Fibroblast of lung (primary cell): ENCODE data around the gene CCDC148. TPM values are rescaled to one million over a fixed set of nuclear protein-coding genes. Genes with fewer than 3 reads are reported as not detected.

Experiments
- DNase-seq, 2 donors: peaks; one replicate each; pipeline versions ENCODE4 v3.0.0 to v3.0.0-alpha.2; 2010; ENCODE audit warnings: low read depth in 2 of 2
- H2AFZ ChIP-seq: 2 replicates; pipeline ENCODE4 v1.5.1; 2012; ENCODE audit warnings: low read length, control low read depth, inconsistent platforms
- H3K27ac ChIP-seq: 2 replicates; pipeline ENCODE4 v1.5.1; 2011; ENCODE audit warnings: low read length, control low read depth; ENCODE audit not compliant: insufficient read depth
- H3K27me3 ChIP-seq: 2 replicates; pipeline ENCODE4 v1.5.1; 2011; ENCODE audit warnings: mild to moderate bottlenecking, low read length; ENCODE audit not compliant: control insufficient read depth, insufficient read depth
- H3K36me3 ChIP-seq: 2 replicates; pipeline ENCODE4 v1.5.1; 2011; ENCODE audit warnings: low read length; ENCODE audit not compliant: control insufficient read depth, insufficient read depth
- H3K4me1 ChIP-seq: 2 replicates; pipeline ENCODE4 v1.5.1; 2011; ENCODE audit warnings: low read length; ENCODE audit not compliant: control insufficient read depth, insufficient read depth; ENCODE audit errors: extremely low read depth
- H3K4me2 ChIP-seq: 2 replicates; pipeline ENCODE4 v1.5.1; 2011; ENCODE audit warnings: low read length, control low read depth; ENCODE audit not compliant: insufficient read depth; ENCODE audit errors: extremely low read depth
- H3K4me3 ChIP-seq, 4 experiments: fragments of 200-600 bp in 1 of 4; sonication (generic) in 1 of 4; replicated peaks in 1 of 4; 2 replicates each; pipeline ENCODE4 v1.5.1; 2011 to 2016; ENCODE audit warnings: low read length in 4 of 4, low read depth in 3 of 4, mild to moderate bottlenecking in 3 of 4, control low read depth in 2 of 4, inconsistent platforms in 1 of 4, mixed read lengths in 1 of 4; ENCODE audit not compliant: insufficient read depth in 1 of 4; ENCODE audit errors: control extremely low read depth in 1 of 4
- H3K79me2 ChIP-seq: 2 replicates; pipeline ENCODE4 v1.5.1; 2012; ENCODE audit warnings: mild to moderate bottlenecking, low read length, inconsistent platforms; ENCODE audit not compliant: control insufficient read depth, insufficient read depth
- H3K9ac ChIP-seq: 2 replicates; pipeline ENCODE4 v1.5.1; 2011; ENCODE audit warnings: mild to moderate bottlenecking, low read length, control low read depth; ENCODE audit not compliant: insufficient read depth
- H3K9me3 ChIP-seq: 2 replicates; pipeline ENCODE4 v1.5.1; 2012; ENCODE audit warnings: low read depth, low read length; ENCODE audit not compliant: control insufficient read depth, insufficient read depth
- H4K20me1 ChIP-seq: 2 replicates; pipeline ENCODE4 v1.5.1; 2011; ENCODE audit warnings: low read length; ENCODE audit not compliant: control insufficient read depth, insufficient read depth; ENCODE audit errors: extremely low read depth
- EZH2 ChIP-seq: IDR thresholded peaks from 2 replicates; pipeline ENCODE4 v1.5.1; 2012; ENCODE audit warnings: low read length, control low read depth, mild to moderate bottlenecking; ENCODE audit errors: missing control alignments
- polyA plus RNA-seq, 2 donors: library from polyadenylated mRNA; depleted of rRNA in 1 of 2; stranded (reverse) in 1 of 2; unstranded in 1 of 2; fragments of >200 nt; gene quantifications; 2 replicates each; pipeline ENCODE4 v1.2.1, GENCODE V29; 2011 to 2012; ENCODE audit warnings: missing spikeins in 1 of 2
- total RNA-seq: library from RNA; depleted of rRNA; stranded (reverse); fragments of >200 nt; gene quantifications from 2 replicates; pipeline ENCODE4 v1.2.1, GENCODE V29; 2014
- TF ChIP-seq, protein P1 (sequence below), 2 donors: IDR thresholded peaks in 1 of 2; conservative IDR thresholded peaks in 1 of 2; 1 replicate in 1 of 2; 2 replicates in 1 of 2; pipeline ENCODE4 v1.5.1; 2011 to 2012; ENCODE audit warnings: low read length in 2 of 2, control low read depth in 1 of 2, inconsistent platforms in 1 of 2, low read depth in 1 of 2, mild to moderate bottlenecking in 1 of 2

The CCDC148 gene
- total and polyA plus RNA-seq, 2 donors (not counting 1 experiment from before 2014, with no cell fraction given), result 1.2 TPM

DNA sequence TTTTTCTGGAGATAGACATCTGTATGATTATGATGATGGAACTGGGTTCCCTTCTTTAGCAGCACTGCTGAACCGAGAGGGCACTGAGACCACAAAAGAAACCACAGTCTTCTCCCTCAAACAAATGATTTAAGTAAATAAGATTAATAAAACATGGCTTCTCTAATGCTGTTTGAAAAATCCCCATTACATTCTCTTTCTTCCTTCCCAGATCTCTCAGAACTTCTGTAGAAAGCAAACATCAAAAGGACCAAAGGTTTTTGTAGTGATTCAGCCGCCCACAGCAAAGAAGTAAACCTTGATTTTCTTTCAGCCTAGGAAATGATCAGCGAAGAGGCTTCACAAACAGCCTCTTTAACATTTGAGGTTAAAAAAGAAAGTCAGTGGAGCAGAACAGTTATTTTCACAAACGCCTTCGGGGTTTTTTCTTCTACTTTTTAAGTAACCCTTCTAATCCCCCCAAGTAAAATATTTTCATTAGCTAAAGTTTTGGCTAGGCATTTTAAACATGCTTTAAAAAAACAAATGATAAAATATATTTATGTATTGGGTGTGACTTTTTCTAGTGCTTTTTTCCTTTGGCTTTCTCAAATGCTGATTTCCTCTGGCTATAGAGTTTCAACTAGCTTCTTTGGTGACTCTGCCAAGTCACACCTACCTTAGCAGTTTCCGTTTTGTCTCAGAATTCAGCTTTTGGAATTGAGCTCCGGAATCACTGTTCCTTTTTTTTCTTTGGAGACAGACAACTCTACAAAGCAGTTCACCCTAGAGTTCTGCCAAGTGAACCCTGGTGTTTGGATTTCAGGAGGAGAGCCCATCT lies 265.3 kb downstream of the CCDC148 start:
- peak in 1 of 2 donors; percentile 58 for DNase-seq
- Histone ChIP-seq H3K9me3 (no peaks in the 10 kb centered on the region), H3K4me1 (no peaks in the 10 kb centered on the region), H3K27ac (no peak overlapping the region), H3K4me3 (peak overlapping the region in 3 of 4 experiments; percentile 5 to 38 (median 33)), H3K27me3 (no peaks in the 10 kb centered on the region), H2AFZ (no peak overlapping the region), H3K79me2 (no peaks in the 10 kb centered on the region), H3K36me3 (no peaks in the 10 kb centered on the region), H3K9ac (no peak overlapping the region), H3K4me2 (peak overlapping the region; percentile 40), H4K20me1 (no peaks in the 10 kb centered on the region)
- TF ChIP-seq, protein P1, sequence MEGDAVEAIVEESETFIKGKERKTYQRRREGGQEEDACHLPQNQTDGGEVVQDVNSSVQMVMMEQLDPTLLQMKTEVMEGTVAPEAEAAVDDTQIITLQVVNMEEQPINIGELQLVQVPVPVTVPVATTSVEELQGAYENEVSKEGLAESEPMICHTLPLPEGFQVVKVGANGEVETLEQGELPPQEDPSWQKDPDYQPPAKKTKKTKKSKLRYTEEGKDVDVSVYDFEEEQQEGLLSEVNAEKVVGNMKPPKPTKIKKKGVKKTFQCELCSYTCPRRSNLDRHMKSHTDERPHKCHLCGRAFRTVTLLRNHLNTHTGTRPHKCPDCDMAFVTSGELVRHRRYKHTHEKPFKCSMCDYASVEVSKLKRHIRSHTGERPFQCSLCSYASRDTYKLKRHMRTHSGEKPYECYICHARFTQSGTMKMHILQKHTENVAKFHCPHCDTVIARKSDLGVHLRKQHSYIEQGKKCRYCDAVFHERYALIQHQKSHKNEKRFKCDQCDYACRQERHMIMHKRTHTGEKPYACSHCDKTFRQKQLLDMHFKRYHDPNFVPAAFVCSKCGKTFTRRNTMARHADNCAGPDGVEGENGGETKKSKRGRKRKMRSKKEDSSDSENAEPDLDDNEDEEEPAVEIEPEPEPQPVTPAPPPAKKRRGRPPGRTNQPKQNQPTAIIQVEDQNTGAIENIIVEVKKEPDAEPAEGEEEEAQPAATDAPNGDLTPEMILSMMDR (conservative IDR thresholded peaks at IDR 0.05 in 1 of 2, IDR thresholded peaks at IDR 0.05 in 1 of 2; ENCODE audit: low read depth in 1 of 2, low read length in 2 of 2), result no peak

- no peaks in the 10 kb centered on the region for H3K36me3 ChIP-seq
- no peaks in the 10 kb centered on the region for H3K9me3 ChIP-seq
- no peak overlapping the region for H2AFZ ChIP-seq
- H3K27me3 ChIP-seq, result peaks cover 2% of the 10 kb centered on the region
- H3K27ac ChIP-seq, result no peak overlapping the region
- no peaks in the 10 kb centered on the region for H3K4me1 ChIP-seq
- H3K79me2 ChIP-seq, result no peaks in the 10 kb centered on the region
- no peak for DNase-seq
- H4K20me1 ChIP-seq, result no peaks in the 10 kb centered on the region
- H3K9ac ChIP-seq, result no peak overlapping the region
- H3K4me2 ChIP-seq, result no peak overlapping the region
- H3K4me3 ChIP-seq, result no peak overlapping the region
- TF ChIP-seq, protein P1 (conservative IDR thresholded peaks at IDR 0.05 in 1 of 2, IDR thresholded peaks at IDR 0.05 in 1 of 2; ENCODE audit: low read depth in 1 of 2, low read length in 2 of 2), result no peak
- TF ChIP-seq EZH2, result no peak
Observed at GRCh38 chr2:158189526-158189925, 267.0 kb downstream of the CCDC148 start.

GRCh38 chr2:158187908-158188307 lies 268.6 kb downstream of the CCDC148 start:
- Histone ChIP-seq H3K27me3 (peaks cover 2% of the 10 kb centered on the region), H3K4me3 (no peak overlapping the region), H3K9ac (no peak overlapping the region), H3K4me1 (no peaks in the 10 kb centered on the region), H3K79me2 (no peaks in the 10 kb centered on the region), H2AFZ (no peak overlapping the region), H3K27ac (no peak overlapping the region), H3K4me2 (no peak overlapping the region), H3K36me3 (no peaks in the 10 kb centered on the region), H4K20me1 (no peaks in the 10 kb centered on the region), H3K9me3 (no peaks in the 10 kb centered on the region)
- TF ChIP-seq, protein P1 (conservative IDR thresholded peaks at IDR 0.05 in 1 of 2, IDR thresholded peaks at IDR 0.05 in 1 of 2; ENCODE audit: low read depth in 1 of 2, low read length in 2 of 2), result no peak
- no peak for TF ChIP-seq EZH2
- DNase-seq, result no peak
